Heart left ventricle (tissue), 13 donors: ENCODE data around the gene MRPL19.

Experiments
- POLR2A ChIP-seq, 2 donors: fragments of 450-650 bp; IDR thresholded peaks; one replicate each; pipeline ENCODE4 v1.6.1; 2017; ENCODE audit warnings: antibody characterized with exemption in 2 of 2, mild to moderate bottlenecking in 2 of 2, moderate library complexity in 2 of 2
- TF ChIP-seq, protein P1 (sequence below), 12 donors: fragments of 200-600 bp; sonication (generic) in 4 of 12; IDR thresholded peaks; one replicate each; pipeline versions ENCODE4 v1.5.0 to v1.8.0; 2018 to 2022; ENCODE audit warnings: antibody characterized with exemption in 12 of 12, mild to moderate bottlenecking in 5 of 12
- donor health status: ischemic (EF 13 %, LVEDD 7.1; RV severe dilation, severe dysfunction).
- donor health status: DM: no; HTN: yes; CAD: no.
- donor health status: DM: no; HTN: no; CAD: no.
- donor health status: ischemic (EF 25% LVEDD 6.9; RV normal size, moderate dysfunction).
- donor health status: ischemic (EF 25% LVEDD 5.7; RV mildly dilated, moderate dysfunction).
- donor health status: ischemic (EF 35%, LVEDD 5.7; RV mildly dilated, moderate dysfunction).
- donor health status: nonischemic (EF 11% LVEDD 7.7; RV severe dilation, severe dysfunction).
- donor health status: DM: yes; HTN: yes; CAD: no.
- donor health status: PGD.
- donor health status: ischemic (EF 29% LVEDD 5.4; RV normal size, mild dysfunction).
- donor health status: nonischemic (EF 23%, LVEDD 6.1; RV moderate dilation, normal function).

DNA sequence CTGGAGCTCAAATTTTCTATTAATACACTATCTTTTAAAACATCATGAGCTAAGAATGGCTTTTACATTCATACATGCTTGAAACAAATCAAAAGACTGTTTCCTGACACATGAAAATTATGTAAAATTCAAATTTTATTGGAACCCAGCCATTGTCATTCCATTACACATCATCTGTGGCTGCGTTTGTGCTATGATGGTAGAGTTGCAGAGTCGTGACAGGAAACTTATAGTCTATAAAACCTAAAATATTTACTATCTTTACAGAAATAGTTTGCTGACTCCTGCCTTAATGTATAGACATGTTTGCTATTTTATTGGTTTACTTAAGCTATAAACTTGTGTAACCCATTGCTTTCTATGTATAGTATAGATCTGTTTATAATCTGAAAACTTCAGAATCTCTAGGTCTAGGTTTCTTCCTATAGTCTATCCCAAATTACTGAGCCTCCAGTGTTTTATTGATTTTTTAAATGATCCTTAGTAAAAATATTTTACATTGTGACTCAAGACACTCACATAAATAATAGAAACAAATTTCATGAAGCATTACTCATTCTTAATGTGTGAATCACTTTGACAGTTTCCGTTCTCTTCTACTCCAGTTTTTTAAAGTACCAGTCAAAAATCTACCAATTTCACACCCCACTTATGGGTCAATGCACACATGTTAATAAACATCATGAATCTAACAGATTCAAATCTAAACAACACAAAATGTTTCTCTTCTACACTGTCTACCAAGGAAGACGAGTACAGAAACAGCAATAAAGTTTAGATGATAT lies 26.4 kb upstream of the MRPL19 start:
- TF ChIP-seq, protein P1, sequence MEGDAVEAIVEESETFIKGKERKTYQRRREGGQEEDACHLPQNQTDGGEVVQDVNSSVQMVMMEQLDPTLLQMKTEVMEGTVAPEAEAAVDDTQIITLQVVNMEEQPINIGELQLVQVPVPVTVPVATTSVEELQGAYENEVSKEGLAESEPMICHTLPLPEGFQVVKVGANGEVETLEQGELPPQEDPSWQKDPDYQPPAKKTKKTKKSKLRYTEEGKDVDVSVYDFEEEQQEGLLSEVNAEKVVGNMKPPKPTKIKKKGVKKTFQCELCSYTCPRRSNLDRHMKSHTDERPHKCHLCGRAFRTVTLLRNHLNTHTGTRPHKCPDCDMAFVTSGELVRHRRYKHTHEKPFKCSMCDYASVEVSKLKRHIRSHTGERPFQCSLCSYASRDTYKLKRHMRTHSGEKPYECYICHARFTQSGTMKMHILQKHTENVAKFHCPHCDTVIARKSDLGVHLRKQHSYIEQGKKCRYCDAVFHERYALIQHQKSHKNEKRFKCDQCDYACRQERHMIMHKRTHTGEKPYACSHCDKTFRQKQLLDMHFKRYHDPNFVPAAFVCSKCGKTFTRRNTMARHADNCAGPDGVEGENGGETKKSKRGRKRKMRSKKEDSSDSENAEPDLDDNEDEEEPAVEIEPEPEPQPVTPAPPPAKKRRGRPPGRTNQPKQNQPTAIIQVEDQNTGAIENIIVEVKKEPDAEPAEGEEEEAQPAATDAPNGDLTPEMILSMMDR (IDR thresholded peaks at IDR 0.05) = no peak
- no peak for TF ChIP-seq POLR2A (IDR thresholded peaks at IDR 0.05)
